ENCODE data around the gene BNC2.

BNC2 gene

GRCh38 chr9:16832101-16832500 lies 38.4 kb downstream of the BNC2 start:
- Histone ChIP-seq H3K9me3 (ENCODE audit: insufficient read depth, low read depth, low read length) (no peaks in the 10 kb centered on the region), H3K9ac (ENCODE audit: low read depth, low read length) (no peak overlapping the region), H3K4me3 (ENCODE audit: low read length) (no peak overlapping the region), H3K4me1 (ENCODE audit: insufficient read depth, low read length) (peaks cover 30% of the 10 kb centered on the region), H3K36me3 (ENCODE audit: insufficient read depth, low read length) (no peaks in the 10 kb centered on the region), H3K27me3 (ENCODE audit: insufficient read depth, low read length) (no peaks in the 10 kb centered on the region), H3K27ac (ENCODE audit: low read depth, low read length) (no peak overlapping the region)
- 94% methylated on average over 2 of the region's 3 CpGs for WGBS

GRCh38 chr9:16830806-16831205 lies 39.7 kb downstream of the BNC2 start:
- no peak overlapping the region for H3K27ac ChIP-seq (ENCODE audit: low read depth, low read length)
- WGBS: 87% methylated on average over 4 of the region's 4 CpGs
- H3K36me3 ChIP-seq (ENCODE audit: insufficient read depth, low read length): no peaks in the 10 kb centered on the region
- no peak overlapping the region for H3K4me3 ChIP-seq (ENCODE audit: low read length)
- H3K4me1 ChIP-seq (ENCODE audit: insufficient read depth, low read length): peaks cover 37% of the 10 kb centered on the region
- no peaks in the 10 kb centered on the region for H3K9me3 ChIP-seq (ENCODE audit: insufficient read depth, low read depth, low read length)
- H3K27me3 ChIP-seq (ENCODE audit: insufficient read depth, low read length): no peaks in the 10 kb centered on the region
- H3K9ac ChIP-seq (ENCODE audit: low read depth, low read length): no peak overlapping the region

DNA sequence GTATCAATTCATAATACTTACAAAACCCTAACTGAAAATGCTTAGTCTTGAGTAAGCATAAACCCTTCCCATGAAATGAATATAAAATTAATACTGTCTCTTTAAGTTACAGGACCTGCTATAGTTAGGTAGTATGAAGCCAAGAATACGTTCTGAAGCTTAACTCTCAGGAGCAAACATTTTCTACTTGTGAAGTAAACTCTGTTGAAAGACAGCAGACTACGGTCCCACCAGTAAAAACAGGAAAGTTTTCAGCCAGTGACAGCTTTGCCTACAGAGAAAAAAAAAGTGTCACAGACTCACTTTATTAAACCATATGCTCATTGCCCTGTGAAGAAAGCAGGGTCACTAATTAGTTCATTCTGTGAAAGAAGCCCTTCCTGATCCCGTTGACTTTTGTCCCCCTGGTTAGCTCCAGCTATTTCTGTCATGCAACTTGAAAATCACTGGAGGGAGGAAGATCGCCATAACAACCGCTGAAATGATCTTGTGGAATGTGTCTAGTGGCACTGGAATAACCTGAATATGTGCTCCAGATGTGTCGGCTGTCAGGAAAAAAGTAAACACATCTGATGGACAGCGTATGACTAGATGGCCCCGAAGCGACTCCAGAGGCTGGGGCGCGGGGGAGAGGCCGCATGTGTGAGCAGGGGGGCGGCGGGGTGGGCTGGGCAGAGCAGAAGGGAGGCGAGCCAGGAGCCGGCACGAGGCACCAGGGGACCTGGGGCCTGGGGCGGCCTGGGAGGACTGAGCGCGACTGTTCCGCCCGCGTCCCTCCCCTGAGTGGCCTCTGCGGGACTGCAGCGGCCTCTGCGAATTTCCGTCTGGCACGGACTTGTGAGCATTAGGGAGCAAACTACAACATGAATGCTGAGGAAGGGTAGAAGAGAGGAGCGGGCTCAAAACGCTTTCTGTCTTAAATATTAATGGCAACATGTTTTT lies 41.9 kb downstream of the BNC2 start:
- Histone ChIP-seq H3K9ac (ENCODE audit: low read depth, low read length) (peak overlapping the region; percentile 35; the same call in 1 of the 2 replicates), H3K27ac (ENCODE audit: low read depth, low read length) (no peak overlapping the region; the same call in 1 of the 2 replicates), H3K36me3 (ENCODE audit: insufficient read depth, low read length) (no peaks in the 10 kb centered on the region), H3K4me3 (ENCODE audit: low read length) (peak overlapping the region; percentile 30), H3K27me3 (ENCODE audit: insufficient read depth, low read length) (no peaks in the 10 kb centered on the region), H3K4me1 (ENCODE audit: insufficient read depth, low read length) (peaks cover 46% of the 10 kb centered on the region), H3K9me3 (ENCODE audit: insufficient read depth, low read depth, low read length) (no peaks in the 10 kb centered on the region)
- 31% methylated on average over 30 of the region's 30 CpGs for WGBS

DNA sequence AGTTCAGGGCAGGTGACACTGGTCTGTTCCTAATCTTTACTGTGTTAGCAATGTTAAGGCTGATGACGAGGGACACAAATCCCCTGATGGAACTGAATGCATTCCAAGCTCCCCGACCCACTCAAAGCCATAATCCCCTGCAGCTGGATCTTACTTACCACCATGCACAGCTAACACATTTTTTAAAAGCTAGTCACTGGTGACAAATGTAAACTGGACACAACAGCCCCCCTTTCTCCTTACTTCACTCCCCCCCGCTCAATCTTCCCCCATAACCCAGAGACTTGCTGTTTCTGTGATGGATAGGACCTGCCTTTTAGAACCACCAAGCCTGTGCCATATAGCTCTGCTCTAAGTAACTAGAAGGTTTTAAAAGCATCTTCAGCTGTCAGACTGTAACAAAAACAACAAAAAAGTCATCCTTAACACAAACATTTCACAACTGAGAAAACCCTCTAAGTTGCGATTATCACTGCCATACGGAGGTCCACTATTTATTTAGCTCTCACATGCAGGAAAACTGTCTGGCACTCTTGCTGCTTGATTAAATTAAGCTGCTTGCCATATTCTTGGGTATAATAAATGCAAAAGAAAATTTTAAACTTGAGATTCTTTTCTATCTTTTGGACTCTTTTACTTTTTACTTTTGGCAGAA lies 44.4 kb downstream of the BNC2 start:
- Histone ChIP-seq H3K9ac (ENCODE audit: low read depth, low read length) (no peak overlapping the region), H3K27ac (ENCODE audit: low read depth, low read length) (no peak overlapping the region), H3K9me3 (ENCODE audit: insufficient read depth, low read depth, low read length) (no peaks in the 10 kb centered on the region), H3K4me1 (ENCODE audit: insufficient read depth, low read length) (peaks cover 51% of the 10 kb centered on the region), H3K36me3 (ENCODE audit: insufficient read depth, low read length) (no peaks in the 10 kb centered on the region), H3K27me3 (ENCODE audit: insufficient read depth, low read length) (no peaks in the 10 kb centered on the region), H3K4me3 (ENCODE audit: low read length) (no peak overlapping the region)
- WGBS: 70% methylated on average over 5 of the region's 5 CpGs

DNA sequence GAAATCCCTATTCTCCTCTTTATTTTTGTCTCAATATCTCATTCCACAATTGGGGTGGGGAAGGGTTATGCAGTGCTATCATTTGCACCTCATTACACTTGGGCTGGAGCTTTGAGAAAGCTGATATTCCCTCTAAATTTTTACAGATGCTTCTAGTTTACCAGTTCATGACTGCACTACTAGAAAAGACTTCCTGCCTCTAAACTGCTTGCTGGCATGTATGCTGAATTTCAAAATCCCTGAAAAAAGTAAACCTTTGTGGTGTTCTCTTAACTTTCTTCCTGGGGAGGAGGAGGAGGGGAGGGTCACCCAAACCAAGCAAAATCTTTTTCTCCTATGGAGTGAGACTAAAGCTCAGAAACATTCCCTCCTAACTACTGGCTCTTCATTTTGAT lies 45.1 kb downstream of the BNC2 start:
- Histone ChIP-seq H3K27me3 (ENCODE audit: insufficient read depth, low read length) (no peaks in the 10 kb centered on the region), H3K9me3 (ENCODE audit: insufficient read depth, low read depth, low read length) (no peaks in the 10 kb centered on the region), H3K4me1 (ENCODE audit: insufficient read depth, low read length) (peaks cover 46% of the 10 kb centered on the region), H3K27ac (ENCODE audit: low read depth, low read length) (no peak overlapping the region; the same call in 1 of the 2 replicates), H3K36me3 (ENCODE audit: insufficient read depth, low read length) (no peaks in the 10 kb centered on the region), H3K9ac (ENCODE audit: low read depth, low read length) (no peak overlapping the region), H3K4me3 (ENCODE audit: low read length) (no peak overlapping the region)

- Histone ChIP-seq H3K9me3 (ENCODE audit: insufficient read depth, low read depth, low read length) (no peaks in the 10 kb centered on the region), H3K4me1 (ENCODE audit: insufficient read depth, low read length) (peaks cover 40% of the 10 kb centered on the region), H3K4me3 (ENCODE audit: low read length) (no peak overlapping the region), H3K36me3 (ENCODE audit: insufficient read depth, low read length) (no peaks in the 10 kb centered on the region), H3K9ac (ENCODE audit: low read depth, low read length) (no peak overlapping the region), H3K27ac (ENCODE audit: low read depth, low read length) (no peak overlapping the region), H3K27me3 (ENCODE audit: insufficient read depth, low read length) (no peaks in the 10 kb centered on the region)
- 65% methylated on average over 8 of the region's 8 CpGs for WGBS
These were observed 45.7 kb downstream of the BNC2 start for GRCh38 chr9:16824545-16825330.

GRCh38 chr9:16823906-16824305 lies 46.6 kb downstream of the BNC2 start:
- Histone ChIP-seq H3K4me1 (ENCODE audit: insufficient read depth, low read length) (peaks cover 34% of the 10 kb centered on the region), H3K4me3 (ENCODE audit: low read length) (no peak overlapping the region), H3K9me3 (ENCODE audit: insufficient read depth, low read depth, low read length) (no peaks in the 10 kb centered on the region), H3K27ac (ENCODE audit: low read depth, low read length) (no peak overlapping the region), H3K36me3 (ENCODE audit: insufficient read depth, low read length) (no peaks in the 10 kb centered on the region), H3K27me3 (ENCODE audit: insufficient read depth, low read length) (no peaks in the 10 kb centered on the region), H3K9ac (ENCODE audit: low read depth, low read length) (no peak overlapping the region)
- 94% methylated on average over 2 of the region's 2 CpGs for WGBS

GRCh38 chr9:16821344-16821743 lies 49.1 kb downstream of the BNC2 start:
- Histone ChIP-seq H3K9ac (ENCODE audit: low read depth, low read length) (no peak overlapping the region), H3K36me3 (ENCODE audit: insufficient read depth, low read length) (no peaks in the 10 kb centered on the region), H3K27me3 (ENCODE audit: insufficient read depth, low read length) (no peaks in the 10 kb centered on the region), H3K27ac (ENCODE audit: low read depth, low read length) (no peak overlapping the region), H3K9me3 (ENCODE audit: insufficient read depth, low read depth, low read length) (no peaks in the 10 kb centered on the region), H3K4me1 (ENCODE audit: insufficient read depth, low read length) (peaks cover 45% of the 10 kb centered on the region), H3K4me3 (ENCODE audit: low read length) (no peak overlapping the region)
- WGBS: 75% methylated on average over 1 of the region's 1 CpG

DNA sequence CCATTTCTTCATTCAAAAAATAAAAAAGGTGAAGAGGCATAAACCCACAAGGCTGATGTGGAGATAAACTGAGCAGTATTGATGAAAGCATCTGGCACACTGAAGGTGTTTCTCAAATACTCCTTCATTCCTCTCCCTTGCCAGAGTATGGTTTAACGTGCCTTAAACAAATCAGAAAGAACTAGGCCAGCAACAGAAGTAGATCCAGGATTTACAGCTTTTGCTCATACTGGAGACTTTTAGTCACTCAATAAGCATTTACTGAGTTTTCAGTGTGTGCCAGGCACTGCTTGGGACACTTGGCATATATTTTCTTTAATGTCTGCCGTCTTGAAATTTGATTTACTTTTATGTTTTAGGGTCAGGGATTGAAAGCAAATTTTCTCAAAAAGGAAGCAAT lies 53.0 kb downstream of the BNC2 start:
- Histone ChIP-seq H3K36me3 (ENCODE audit: insufficient read depth, low read length) (no peaks in the 10 kb centered on the region), H3K4me3 (ENCODE audit: low read length) (no peak overlapping the region), H3K9me3 (ENCODE audit: insufficient read depth, low read depth, low read length) (no peaks in the 10 kb centered on the region), H3K9ac (ENCODE audit: low read depth, low read length) (no peak overlapping the region; the same call in 1 of the 2 replicates), H3K4me1 (ENCODE audit: insufficient read depth, low read length) (peaks cover 30% of the 10 kb centered on the region), H3K27me3 (ENCODE audit: insufficient read depth, low read length) (no peaks in the 10 kb centered on the region), H3K27ac (ENCODE audit: low read depth, low read length) (0 out of 2 replicates have a peak overlapping the region, but pooled peaks have one; percentile 16)
- 80% methylated on average over 2 of the region's 2 CpGs for WGBS

GRCh38 chr9:16817002-16817401 lies 53.5 kb downstream of the BNC2 start:
- 100% methylated on average over 2 of the region's 2 CpGs for WGBS
- no peak overlapping the region for H3K9ac ChIP-seq (ENCODE audit: low read depth, low read length)
- H3K27me3 ChIP-seq (ENCODE audit: insufficient read depth, low read length): no peaks in the 10 kb centered on the region
- no peak overlapping the region for H3K4me3 ChIP-seq (ENCODE audit: low read length)
- peaks cover 31% of the 10 kb centered on the region for H3K4me1 ChIP-seq (ENCODE audit: insufficient read depth, low read length)
- peak overlapping the region; percentile 16 for H3K27ac ChIP-seq (ENCODE audit: low read depth, low read length)
- no peaks in the 10 kb centered on the region for H3K9me3 ChIP-seq (ENCODE audit: insufficient read depth, low read depth, low read length)
- no peaks in the 10 kb centered on the region for H3K36me3 ChIP-seq (ENCODE audit: insufficient read depth, low read length)

- no peak overlapping the region for H3K9ac ChIP-seq (ENCODE audit: low read depth, low read length)
- H3K27ac ChIP-seq (ENCODE audit: low read depth, low read length): no peak overlapping the region
These were observed 54.5 kb downstream of the BNC2 start for GRCh38 chr9:16816011-16816410.

More at GRCh38 chr9:16816011-16816410, 54.5 kb downstream of the BNC2 start:
- Histone ChIP-seq H3K27me3 (ENCODE audit: insufficient read depth, low read length) (no peaks in the 10 kb centered on the region), H3K36me3 (ENCODE audit: insufficient read depth, low read length) (no peaks in the 10 kb centered on the region), H3K4me1 (ENCODE audit: insufficient read depth, low read length) (peaks cover 36% of the 10 kb centered on the region), H3K9me3 (ENCODE audit: insufficient read depth, low read depth, low read length) (no peaks in the 10 kb centered on the region), H3K4me3 (ENCODE audit: low read length) (no peak overlapping the region)
- WGBS: 76% methylated on average over 4 of the region's 4 CpGs

Data from HUES64 (cell line).